ENCODE measurements around the gene SLC66A1.

Gene SLC66A1

DNA sequence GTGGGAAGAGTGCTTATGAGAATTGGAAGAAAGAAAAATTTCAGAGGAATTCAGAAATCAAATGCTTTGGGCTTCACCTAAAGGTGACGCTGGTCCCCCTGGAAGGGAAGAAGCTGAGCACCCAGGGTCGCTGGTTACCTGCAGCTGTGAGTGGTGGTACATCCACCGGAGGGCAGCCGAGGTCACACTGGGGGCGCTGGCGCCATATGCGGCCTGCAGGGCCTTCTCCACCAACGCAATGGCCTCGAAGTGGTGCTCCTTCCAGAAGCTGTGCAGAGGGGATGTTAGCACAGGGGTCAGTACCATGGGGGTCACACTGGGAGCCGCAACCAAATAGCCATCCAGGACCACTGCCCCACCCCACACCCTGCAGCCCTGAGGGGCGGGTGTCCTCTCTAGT, 6.2 kb upstream of the SLC66A1 start:
- no peak for DNase-seq (ENCODE audit: low spot score)

- no peak for DNase-seq (ENCODE audit: low spot score)
These were observed 5.2 kb upstream of the SLC66A1 start for GRCh38 chr1:19306941-19307340.

- DNase-seq (ENCODE audit: low spot score) = no peak
These were observed 4.2 kb upstream of the SLC66A1 start for GRCh38 chr1:19307794-19308508.

GRCh38 chr1:19308509-19308907, 3.6 kb upstream of the SLC66A1 start:
- DNase-seq (ENCODE audit: low spot score) = no peak

GRCh38 chr1:19309123-19309813, 2.9 kb upstream of the SLC66A1 start:
- no peak for DNase-seq (ENCODE audit: low spot score)

GRCh38 chr1:19310061-19310460, 2.1 kb upstream of the SLC66A1 start:
- DNase-seq (ENCODE audit: low spot score) = no peak

DNA sequence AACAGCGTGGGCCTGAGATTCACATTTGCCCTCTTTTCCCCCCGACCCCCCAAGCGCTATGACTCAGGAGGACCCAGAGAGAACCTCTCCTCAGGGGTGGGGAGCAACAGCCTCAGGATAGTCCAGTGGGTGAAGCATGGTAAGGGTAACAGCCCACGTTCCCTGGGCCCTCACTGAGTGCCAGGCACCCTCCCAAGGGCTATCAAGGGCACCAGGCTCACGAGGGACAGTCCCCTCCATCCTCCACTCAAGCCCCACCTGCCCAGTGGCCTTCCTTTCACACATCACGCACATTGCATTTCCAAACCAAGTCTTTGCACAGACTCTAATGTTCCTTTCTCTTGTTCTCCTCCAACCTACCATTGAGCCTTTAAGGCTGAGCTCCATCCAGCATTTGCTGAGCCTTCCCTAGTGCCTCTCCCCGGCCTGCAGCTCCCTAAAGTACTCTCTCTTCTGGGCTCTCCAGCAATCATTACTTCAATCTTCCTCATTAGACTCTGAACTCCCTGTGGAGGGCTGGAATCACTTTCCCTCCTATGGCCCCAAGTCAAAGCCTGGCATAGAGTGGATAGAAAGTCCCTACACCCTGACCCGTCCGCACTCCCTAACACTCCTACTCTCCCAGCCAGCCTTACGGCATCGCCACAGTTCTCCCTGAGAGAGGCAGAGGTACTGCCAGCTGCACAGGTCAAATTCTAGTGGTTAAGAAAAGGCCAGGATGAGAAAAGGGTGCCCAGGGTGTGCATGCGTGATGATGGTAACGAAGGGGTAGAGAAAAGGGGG, 1.2 kb upstream of the SLC66A1 start:
- no peak for DNase-seq (ENCODE audit: low spot score)

DNA sequence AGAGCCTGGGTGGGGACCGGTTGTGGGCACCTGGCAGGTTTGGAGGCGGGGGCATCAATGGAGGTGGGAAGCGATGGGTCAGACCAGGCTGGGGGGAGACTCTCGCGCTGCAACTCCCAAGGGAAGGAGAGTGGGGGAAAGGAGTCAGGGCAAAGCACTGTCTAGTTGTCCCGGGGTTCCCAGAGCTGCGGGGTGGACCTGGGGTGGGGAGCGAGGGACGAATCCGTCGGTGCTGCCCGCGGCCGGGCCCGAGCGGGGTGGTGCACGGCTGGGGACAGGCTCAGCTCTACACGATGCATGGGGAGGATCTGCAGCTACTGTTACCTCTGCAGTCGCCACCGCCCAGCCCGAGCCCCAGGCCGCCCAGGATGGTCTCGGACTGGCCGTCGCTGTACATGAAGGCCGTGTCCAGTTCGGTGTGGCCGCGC, 609 bp upstream of the SLC66A1 start:
- DNase-seq (ENCODE audit: low spot score) = no peak

DNA sequence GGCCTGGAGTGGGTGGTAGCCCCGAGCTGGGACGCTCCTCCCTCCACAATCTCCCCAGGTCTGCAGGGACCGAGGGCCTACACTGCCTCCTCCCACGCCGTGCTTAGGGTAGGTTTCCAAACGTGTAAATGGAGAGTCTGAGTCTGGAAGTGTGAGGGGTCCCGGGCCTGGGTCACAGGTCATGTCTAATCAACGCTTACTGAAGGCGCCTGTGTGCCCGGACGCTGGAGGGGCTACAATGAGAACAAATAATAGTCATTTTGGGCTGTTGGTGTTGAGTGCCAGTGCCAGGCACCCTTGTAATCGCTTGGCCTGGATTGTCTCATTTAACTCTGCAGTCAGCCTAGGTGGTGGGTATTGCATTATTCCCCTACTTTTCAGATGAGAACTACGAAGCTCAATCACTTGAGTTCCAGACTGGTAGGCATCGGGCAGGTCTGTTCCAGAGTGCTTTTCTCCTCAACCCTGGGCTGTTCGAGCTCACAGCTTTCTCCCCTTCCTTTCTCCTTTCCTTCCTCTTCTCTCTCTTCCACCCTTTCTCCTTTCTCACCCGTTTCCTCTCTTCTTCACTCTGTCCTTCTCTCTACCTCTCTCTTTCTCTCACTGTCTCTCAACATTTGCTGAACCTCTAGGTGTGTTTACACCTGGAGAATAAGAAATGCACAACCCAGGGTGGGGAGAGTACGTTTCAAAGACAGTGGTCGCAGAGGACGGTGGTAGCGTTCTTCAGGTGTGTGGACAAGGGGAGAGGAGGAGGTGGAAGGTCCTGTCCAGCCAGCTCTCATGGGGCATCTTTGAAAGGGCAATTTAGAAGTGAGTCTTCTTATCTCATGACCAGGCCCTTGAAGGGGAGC, 883 bp downstream of the SLC66A1 start:
- no peak for DNase-seq (ENCODE audit: low spot score)

DNA sequence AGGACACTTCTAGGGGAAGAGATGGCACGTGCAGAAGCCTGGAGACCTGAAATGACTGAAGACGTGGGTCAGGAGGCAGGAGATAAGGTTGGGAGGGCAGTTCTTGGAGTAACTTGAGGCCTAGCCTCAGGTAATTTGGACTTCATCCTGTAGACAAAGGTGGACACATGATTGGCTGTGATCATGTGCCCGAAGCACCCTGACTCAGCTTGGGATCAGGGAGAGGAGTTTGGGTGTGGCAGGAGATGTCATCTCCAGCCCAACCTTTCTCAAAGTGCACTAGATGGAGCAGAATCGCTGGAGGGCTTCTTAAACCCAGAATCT, 1.5 kb downstream of the SLC66A1 start:
- no peak for DNase-seq (ENCODE audit: low spot score)

DNA sequence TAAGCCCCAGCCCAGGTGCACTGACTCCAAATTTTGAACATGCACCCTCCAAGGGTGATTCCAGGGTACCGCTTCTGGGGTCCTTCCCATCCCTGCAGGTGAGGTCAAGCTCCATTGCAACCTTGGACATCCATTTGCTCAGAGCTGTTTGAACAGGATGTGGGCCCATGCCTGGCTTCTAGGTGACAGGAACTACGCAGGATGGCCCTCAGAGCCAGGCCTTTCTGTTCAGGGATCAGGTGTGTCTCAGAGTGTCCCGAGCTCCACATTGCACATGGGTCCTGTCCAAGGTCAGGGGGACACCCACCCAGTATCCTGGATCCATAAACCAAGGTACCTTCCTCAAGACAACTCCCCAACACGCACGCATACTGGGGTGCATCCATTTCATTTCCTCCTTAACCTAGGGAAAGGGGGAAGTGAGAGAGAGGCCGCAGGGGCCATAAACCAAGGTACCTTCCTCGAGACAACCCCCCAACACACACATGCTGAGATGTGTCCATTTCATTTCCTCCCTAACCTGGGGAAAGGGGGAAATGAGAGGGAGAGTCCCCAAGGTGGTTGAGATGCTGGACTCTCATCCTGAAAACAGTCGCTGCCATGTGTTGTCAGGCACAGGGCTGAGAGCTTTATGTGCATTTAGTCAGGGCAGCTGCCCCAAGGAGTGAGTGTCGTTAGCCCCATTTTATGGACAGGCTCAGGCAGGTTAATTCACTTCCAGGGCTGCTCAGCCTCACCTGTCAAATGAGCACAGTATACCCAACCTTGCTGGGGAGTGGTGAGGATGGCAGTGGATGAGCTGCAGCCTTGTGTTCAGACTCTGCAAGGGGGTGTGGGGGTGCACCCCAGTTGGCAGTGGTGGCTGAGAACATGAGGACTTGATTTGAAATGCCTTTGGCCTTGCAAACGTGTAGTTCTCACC, 2.1 kb downstream of the SLC66A1 start:
- DNase-seq (ENCODE audit: low spot score) = no peak

- peak; percentile 46 for DNase-seq (ENCODE audit: low spot score)
These were observed 3.5 kb downstream of the SLC66A1 start for GRCh38 chr1:19315378-19316198.

DNA sequence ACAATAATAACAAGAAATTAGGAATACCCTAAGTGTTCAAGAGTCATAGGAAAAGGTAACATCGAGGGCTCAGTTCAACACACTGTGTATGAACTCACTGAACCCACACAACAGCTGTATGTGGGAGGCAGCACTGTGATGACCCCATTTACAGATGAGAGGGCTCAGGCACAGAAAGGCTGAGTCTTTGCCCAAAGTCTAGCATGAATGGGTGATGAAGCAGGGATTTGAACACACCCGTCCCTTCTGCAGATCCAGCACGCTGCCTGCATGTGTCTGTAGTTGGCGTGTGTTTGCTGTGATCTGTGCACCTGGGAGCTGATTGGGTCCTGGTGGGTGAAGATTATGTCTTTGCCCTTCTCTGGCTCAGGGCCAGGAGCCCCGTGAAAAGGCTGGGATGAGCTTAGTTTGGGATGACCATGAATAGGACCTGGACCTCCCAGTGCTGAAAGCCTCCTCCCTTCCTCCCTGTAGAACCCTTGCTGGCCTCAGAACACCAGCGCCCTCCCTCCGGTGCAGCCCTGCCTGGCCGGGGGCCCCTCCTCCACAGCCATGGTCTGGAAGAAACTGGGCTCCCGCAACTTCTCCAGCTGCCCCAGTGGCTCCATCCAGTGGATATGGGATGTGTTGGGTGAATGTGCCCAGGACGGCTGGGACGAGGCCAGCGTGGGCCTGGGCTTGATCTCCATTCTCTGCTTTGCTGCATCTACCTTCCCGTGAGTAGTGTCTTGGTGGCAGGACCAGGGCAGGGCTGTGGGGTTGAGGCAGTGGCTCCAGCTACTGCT, 5.2 kb downstream of the SLC66A1 start:
- no peak for DNase-seq (ENCODE audit: low spot score)

DNA sequence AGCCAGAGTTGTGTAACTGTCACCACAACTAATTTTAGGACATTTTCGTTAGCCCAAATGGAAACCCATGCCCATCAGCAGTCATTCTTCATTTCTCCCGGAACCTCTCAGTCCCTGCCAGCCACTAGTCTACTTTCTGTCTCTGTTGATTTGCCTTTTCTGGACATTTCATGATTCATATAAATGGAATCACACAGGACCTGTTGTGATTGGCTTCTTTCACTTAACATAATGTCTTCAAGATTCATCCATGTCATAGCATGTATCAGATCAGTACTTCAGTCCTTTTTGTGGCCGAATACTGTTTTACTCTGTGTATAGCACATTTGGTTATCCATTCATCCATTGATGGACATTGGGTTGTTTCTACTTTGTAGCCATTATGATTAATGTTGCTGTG, 7.1 kb downstream of the SLC66A1 start:
- DNase-seq (ENCODE audit: low spot score) = no peak

GRCh38 chr1:19321071-19321470, 8.9 kb downstream of the SLC66A1 start:
- no peak for DNase-seq (ENCODE audit: low spot score)

- no peak for DNase-seq (ENCODE audit: low spot score)
These were observed 10.4 kb downstream of the SLC66A1 start for GRCh38 chr1:19322481-19322880.

DNA sequence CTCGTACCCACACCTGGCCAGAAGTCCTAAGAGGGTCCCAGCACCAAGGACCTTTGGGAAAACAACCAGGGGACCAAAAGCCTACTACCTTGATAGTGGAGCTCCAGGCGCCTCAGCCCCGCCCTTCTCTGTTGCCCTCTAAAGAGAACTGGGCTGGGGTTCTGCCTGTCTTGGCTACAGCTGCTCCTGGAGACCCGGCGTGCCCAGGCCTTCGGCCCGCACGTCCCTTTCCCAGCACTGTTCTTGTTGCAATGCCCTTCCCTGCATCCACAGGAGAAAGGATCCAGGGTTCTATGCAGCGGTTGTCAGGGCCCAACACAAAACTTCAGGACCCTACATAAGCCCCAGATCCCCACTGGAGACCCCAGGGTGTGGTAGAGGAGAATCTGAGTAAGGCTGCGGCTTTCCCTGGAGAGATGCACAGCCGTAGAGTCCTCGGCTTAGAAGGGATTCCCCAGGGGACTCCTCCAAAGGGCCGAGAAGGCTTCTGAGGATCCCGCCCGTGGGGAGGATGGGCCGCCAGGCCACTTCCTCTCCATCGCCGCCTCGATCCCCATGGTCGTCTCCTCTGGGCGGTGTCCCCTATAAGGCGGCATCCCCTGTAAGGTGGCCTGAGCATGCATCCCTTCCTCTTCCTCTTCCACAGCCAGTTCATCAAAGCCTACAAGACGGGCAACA, 12.0 kb downstream of the SLC66A1 start:
- DNase-seq (ENCODE audit: low spot score) = no peak

DNA sequence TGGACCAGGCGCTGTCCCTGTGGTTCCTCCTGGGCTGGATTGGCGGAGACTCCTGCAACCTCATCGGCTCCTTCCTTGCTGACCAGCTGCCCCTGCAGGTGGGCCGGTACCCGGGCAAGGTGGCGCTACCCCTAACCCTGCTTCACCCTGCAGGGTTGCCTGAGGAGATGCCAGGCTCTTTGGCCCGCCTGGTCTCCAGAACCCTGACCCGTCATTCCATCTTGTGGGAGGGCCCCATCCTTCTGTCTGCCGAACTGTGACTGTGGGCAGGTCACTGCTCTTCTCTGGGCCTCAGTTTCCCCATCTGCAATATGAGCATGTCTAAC, 12.5 kb downstream of the SLC66A1 start:
- no peak for DNase-seq (ENCODE audit: low spot score)

GRCh38 chr1:19325368-19325957, 13.3 kb downstream of the SLC66A1 start:
- no peak for DNase-seq (ENCODE audit: low spot score)

All from kidney capillary endothelial cell (primary cell).